HG02884 (cell line): ENCODE data around the gene SGSM1.

Experiments used
- ATAC-seq: cut with Tn5 transposase; IDR thresholded peaks from one replicate; pipeline ENCODE4 v1.9.1; 2021; ENCODE audit warnings: mild to moderate bottlenecking, moderate library complexity; ENCODE audit not compliant: unreplicated experiment

SGSM1 gene

DNA sequence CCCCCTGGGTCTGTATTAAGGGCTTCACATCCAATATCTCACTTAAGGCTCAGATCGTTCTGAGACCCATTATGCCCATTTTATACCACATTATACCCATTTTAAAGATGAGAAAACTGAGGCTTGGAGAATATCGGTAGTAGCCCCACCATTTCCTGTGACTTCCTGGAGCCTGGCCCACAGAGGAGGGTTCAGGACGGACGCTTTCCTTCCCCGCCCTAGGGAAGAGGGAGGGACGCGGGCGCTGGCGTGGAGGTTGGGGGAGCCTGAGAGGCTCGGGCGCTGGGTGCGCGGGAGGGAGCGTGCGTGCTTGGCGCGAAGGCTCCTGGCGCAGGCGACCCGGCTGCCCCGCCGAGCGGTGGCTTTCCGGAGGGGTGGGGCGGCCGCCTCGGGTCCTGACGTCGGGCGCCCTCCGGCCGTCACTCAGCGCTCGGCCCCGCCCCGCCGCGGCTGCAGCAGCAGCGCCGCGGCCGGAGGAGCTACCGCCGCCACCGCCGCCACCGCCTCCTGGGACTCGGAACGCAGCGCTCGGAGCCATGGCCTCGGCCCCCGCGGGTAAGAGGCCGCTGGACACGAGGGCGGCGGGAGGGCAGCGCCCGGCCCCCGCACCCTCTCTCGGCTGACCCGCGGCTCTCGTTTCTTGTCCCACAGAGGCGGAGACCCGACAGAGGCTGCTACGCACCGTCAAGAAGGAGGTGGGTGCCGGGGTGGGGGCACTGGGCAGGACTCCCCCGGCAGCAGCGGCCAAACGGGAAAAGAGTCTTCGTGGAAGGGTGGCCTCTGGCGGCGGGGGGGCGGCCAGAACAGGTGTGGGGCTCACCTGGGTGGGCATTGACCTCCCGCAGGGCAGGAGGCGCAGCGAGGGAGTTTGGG is at the start of gene SGSM1:
TSS of gene SGSM1 (plus strand) at position 422 of the 873 bp plus-strand sequence. CDS start at position 537, 115 bp downstream.
- ATAC-seq = no peak

DNA sequence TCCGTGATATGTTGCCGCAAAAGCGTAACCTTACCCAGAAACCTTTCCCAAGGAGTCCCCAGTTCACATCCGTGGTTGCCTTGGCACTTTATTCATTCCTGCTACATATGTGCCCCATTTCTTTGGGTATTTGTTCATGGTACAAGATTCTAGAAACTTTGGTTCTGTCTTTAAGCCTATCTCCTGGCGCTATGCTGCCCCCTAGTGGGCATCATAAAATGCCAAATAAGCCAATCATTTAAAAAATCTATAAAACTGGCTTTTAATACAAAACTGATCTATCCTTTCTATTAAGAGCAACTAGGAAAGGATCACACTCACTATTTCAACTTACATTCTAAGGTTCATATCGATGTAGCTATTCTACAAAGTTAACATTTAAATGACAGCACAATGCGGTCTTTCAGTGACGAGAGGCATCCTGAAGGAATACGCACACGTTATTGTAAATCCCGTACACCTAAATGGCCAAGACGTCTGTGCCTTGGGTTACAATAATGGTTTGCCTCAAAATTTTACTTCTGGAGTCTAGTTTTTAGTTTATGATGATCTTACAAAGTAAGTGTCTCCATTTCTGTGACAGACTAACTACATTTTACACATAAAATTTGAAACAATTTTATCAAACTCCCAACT is 47.7 kb upstream of the SGSM1 start:
- ATAC-seq = no peak

GRCh38 chr22:24759765-24760164 is 46.2 kb upstream of the SGSM1 start:
- ATAC-seq = no peak

- ATAC-seq = no peak
These were observed 45.2 kb upstream of the SGSM1 start for GRCh38 chr22:24760708-24761306.

- ATAC-seq = no peak
These were observed 43.9 kb upstream of the SGSM1 start for GRCh38 chr22:24761888-24762675.

DNA sequence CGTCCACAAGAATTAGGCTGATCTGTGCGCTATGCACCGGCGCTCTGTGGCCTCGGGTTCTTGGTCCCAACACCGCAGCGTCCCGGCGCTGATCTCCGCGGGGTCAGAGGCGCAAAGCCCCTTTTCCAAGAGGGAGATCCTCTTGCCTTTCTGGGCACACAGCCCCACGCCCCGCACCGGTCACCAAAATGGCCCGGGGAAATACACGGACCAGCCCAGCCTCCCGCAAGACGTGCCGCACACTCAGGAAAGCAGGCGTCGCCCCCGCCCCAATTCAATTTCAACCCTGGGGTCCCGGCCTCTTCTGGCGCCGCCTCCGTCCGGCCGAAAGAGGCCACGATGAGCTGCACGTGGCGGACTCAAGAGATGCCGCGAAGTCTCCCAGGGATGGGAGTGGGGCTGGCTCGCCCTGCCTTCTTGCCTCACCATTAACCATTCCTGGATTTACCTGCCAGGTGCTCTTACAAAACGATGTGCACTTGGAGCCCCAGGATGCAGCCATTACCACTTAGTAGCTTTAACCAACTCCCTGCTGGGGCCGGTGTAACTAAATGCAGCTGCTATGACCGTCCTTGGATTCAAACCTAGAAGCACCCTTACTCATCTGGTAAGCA is 42.0 kb upstream of the SGSM1 start:
- no peak for ATAC-seq

- ATAC-seq = no peak
These were observed 40.8 kb upstream of the SGSM1 start for GRCh38 chr22:24765166-24765565.

DNA sequence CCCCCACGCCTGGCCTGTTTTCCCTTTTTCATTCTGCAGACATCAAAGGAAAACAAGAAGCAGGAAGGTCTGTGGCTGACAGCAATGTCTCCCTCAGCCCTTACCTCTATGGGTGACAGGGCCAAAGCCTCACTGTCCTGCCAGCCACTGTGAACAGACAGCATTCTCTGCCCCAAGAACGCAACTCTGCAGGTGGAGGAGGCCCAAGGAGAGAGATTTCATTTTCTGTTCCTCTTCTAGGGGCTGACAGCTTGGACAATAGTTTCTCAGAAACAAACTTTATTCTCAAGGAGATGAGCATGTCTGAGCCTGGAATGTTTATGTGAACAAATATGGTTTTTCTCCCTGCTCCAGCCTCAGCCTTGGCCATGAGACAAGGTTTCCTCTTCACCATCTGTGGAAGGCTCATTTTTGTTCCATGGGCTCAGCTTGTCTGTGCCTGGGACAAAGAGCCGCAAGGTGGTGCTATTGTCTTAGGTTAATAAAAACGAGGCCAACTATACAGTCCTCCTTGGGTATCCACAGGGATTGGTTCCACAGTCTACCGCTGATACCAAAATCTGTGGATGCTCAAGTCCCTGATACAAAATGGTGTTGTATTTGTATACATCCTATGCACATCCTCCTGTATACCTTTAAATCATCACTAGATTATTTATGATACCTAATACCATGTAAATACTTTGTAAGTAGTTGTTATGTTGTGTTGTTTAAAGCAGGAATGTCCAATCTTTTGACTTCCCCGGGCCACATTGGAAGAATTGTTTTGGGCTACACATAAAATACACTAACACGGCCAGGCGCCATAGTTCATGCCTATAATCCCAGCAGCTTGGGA is 37.3 kb upstream of the SGSM1 start:
- no peak for ATAC-seq

DNA sequence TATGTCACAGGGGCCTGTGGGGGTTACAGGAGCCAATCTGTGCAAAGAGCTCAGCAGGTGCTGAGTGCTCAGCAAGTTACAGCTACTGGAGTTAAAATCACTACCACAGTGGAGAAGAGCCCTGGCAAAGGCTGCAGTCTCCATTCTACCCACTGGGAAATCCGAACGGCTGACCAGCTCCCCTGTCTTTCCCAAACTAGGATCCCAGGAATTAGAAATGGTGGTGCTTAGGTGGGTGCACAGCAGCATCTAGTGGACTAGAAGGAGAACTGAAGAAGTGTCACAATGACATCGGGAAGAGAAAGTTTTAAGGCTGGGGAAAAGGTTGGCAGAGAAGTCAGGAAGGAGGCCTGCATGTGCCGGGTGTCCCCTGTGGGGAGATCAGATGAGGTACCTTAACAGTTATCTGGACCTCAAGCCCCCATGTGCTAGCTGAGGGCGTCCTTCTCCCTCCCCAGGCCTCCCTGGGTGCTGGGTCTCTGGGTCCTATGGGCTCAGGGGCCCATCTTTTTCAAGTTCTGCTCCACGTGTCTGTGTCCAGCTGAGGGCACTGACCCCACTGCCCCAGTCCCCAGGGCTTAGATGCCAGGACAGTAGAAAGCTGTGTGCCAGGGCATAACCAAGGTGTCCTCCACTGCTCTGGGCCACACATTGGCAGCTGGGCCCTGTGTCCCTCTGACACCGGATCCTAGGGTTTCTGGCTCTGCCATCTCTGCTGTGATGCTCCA is 33.4 kb upstream of the SGSM1 start:
- ATAC-seq = no peak

DNA sequence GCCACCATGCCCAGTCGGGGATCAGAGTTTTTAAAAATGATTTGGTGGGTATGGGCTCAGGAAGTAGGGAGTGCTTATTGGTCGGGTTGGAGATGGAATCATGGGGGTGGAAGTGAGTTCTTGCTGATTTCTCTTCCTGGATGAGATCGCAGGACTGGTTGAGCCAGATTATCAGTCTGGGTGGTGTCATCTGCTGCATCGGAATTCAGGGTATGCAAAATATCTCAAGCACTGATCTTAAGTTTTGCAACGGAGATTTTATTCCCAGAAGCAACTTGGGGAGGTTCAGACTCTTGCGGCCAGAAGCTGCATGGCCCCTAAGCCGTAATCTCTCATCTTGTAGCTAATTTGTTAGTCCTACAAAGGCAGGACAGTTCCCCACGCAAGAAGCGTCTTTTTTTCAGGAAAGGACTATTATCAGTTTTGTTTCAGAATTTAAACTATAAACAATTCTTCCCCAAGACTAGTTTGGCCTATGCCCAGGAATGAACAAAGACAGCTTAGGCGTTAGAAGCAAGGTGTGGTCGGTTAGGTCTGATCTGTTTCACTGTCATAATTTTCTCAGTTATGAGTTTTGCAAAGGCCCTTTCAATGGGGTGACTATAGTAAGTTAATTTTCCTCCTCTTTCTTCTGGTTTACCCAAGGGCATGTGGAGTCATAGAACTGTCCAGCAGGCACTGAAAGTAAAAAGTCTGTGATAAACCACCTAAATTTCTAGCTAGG is 30.1 kb upstream of the SGSM1 start:
- ATAC-seq = no peak

DNA sequence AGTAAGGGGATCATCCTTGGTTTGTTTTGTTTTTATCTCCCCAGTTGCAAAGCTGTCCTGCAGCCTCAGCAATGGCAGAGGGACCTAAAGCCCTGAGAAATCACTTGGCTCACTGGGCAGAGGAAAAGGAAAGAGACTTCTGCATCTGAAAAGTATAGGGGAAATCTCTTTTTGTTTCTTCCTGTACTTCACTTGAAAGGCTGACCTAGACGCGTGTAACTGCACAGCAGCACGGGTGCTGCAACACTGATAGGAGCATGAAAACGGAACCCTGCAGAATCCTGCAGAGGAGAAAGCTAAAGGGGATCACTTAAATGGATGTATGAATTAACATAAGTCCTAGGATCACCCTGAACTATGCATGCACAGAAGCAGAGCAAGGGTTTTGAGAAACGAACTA is 29.5 kb upstream of the SGSM1 start:
- no peak for ATAC-seq

- ATAC-seq = no peak
These were observed 16.5 kb upstream of the SGSM1 start for GRCh38 chr22:24789516-24789915.

GRCh38 chr22:24791362-24791761 is 14.6 kb upstream of the SGSM1 start:
- no peak for ATAC-seq

GRCh38 chr22:24796056-24796455 is 10.0 kb upstream of the SGSM1 start:
- no peak for ATAC-seq

GRCh38 chr22:24796860-24797259 is 9.2 kb upstream of the SGSM1 start:
- ATAC-seq = no peak

GRCh38 chr22:24801901-24802465 is 4.0 kb upstream of the SGSM1 start:
- ATAC-seq = no peak

GRCh38 chr22:24803064-24803542 is 2.9 kb upstream of the SGSM1 start:
- no peak for ATAC-seq

DNA sequence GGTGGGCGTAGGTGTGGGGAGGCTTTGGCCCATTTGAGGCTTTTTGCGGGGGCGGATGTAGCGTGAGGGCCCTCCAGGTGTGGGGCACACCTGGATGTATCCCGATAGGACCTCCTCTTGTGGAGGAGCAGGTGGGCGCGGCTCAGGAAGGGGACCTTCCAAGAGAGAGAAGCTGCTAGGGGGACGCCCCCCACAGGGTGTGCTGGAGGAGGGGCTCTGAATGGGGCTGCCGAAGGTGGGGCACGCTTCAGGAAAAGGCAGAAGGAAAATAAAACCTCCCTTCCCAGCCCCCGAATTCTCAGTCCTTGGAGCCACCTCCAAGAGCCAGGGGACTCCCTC is 621 bp downstream of the SGSM1 start:
- no peak for ATAC-seq
